ENCODE measurements around the gene OR52E2.

DNA sequence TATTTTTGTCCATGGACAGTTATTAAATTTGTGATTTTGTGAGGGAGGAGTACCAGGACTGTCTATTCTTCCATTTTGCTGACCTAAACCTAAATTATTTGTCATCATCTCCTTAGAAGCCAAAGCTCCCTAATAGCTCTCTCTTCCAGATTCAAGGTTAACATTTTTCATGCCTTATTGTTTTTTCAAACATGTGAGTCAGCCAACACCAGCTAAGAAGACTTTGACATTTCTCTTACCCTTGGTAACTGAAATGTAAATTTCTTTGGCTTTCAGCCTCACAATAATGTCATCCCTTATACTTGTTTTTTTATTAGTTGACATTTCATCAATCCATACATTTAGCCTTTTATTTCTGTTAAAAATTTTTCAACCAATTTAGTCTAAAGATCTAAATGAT lies 29.1 kb upstream of the OR52E2 start:
- TF ChIP-seq, protein P1, sequence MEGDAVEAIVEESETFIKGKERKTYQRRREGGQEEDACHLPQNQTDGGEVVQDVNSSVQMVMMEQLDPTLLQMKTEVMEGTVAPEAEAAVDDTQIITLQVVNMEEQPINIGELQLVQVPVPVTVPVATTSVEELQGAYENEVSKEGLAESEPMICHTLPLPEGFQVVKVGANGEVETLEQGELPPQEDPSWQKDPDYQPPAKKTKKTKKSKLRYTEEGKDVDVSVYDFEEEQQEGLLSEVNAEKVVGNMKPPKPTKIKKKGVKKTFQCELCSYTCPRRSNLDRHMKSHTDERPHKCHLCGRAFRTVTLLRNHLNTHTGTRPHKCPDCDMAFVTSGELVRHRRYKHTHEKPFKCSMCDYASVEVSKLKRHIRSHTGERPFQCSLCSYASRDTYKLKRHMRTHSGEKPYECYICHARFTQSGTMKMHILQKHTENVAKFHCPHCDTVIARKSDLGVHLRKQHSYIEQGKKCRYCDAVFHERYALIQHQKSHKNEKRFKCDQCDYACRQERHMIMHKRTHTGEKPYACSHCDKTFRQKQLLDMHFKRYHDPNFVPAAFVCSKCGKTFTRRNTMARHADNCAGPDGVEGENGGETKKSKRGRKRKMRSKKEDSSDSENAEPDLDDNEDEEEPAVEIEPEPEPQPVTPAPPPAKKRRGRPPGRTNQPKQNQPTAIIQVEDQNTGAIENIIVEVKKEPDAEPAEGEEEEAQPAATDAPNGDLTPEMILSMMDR (IDR thresholded peaks at IDR 0.05) = no peak
- TF ChIP-seq EP300 (IDR thresholded peaks at IDR 0.05) (no peak), POLR2A (IDR thresholded peaks at IDR 0.05) (no peak), POLR2AphosphoS5 (IDR thresholded peaks at IDR 0.05) (no peak)
